Measurements from ENCODE around the gene ADPRHL1.
"Not testable (repeated sequence)": the region's sequence is repeated elsewhere in the genome, so short reads cannot be mapped to it uniquely, and the experiment has no call there.

Gene ADPRHL1

GRCh38 chr13:113390874-113391497, 62.3 kb downstream of the ADPRHL1 start:
- no peak for TF ChIP-seq EZH2phosphoT487 (IDR thresholded peaks at IDR 0.05; ENCODE audit: borderline replicate concordance, low read length)
- TF ChIP-seq, protein P1, sequence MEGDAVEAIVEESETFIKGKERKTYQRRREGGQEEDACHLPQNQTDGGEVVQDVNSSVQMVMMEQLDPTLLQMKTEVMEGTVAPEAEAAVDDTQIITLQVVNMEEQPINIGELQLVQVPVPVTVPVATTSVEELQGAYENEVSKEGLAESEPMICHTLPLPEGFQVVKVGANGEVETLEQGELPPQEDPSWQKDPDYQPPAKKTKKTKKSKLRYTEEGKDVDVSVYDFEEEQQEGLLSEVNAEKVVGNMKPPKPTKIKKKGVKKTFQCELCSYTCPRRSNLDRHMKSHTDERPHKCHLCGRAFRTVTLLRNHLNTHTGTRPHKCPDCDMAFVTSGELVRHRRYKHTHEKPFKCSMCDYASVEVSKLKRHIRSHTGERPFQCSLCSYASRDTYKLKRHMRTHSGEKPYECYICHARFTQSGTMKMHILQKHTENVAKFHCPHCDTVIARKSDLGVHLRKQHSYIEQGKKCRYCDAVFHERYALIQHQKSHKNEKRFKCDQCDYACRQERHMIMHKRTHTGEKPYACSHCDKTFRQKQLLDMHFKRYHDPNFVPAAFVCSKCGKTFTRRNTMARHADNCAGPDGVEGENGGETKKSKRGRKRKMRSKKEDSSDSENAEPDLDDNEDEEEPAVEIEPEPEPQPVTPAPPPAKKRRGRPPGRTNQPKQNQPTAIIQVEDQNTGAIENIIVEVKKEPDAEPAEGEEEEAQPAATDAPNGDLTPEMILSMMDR (IDR thresholded peaks at IDR 0.05; ENCODE audit: low read depth, low read length, poor library complexity, severe bottlenecking): no peak
- no peak overlapping the region for H3K4me2 ChIP-seq (ENCODE audit: low read length)
- no peaks in the 10 kb centered on the region for H3K36me3 ChIP-seq (ENCODE audit: control insufficient read depth, low read length)
- peaks cover 9% of the 10 kb centered on the region for H3K79me2 ChIP-seq (ENCODE audit: control insufficient read depth, low read length)
- no peaks in the 10 kb centered on the region for H3K27me3 ChIP-seq (ENCODE audit: control insufficient read depth, low read length)
- H3K4me1 ChIP-seq (ENCODE audit: control insufficient read depth, low read length): peaks cover 18% of the 10 kb centered on the region
- H3K4me3 ChIP-seq (ENCODE audit: low read length): no peak overlapping the region
- H4K20me1 ChIP-seq (ENCODE audit: control insufficient read depth, insufficient read depth, low read depth, low read length): no peaks in the 10 kb centered on the region
- H3K9me3 ChIP-seq (ENCODE audit: control insufficient read depth, insufficient read depth, low read length): 0 out of 2 replicates have a peak, but pooled peaks cover 6% of the 10 kb centered on the region
- H3K27ac ChIP-seq (ENCODE audit: low read depth, low read length): no peak overlapping the region
- no peaks in the 10 kb centered on the region for H3F3A ChIP-seq (ENCODE audit: control insufficient read depth, insufficient read depth)
- no peaks in the 10 kb centered on the region for H3K9me2 ChIP-seq (replicated peaks; ENCODE audit: control insufficient read depth, low read length)

DNA sequence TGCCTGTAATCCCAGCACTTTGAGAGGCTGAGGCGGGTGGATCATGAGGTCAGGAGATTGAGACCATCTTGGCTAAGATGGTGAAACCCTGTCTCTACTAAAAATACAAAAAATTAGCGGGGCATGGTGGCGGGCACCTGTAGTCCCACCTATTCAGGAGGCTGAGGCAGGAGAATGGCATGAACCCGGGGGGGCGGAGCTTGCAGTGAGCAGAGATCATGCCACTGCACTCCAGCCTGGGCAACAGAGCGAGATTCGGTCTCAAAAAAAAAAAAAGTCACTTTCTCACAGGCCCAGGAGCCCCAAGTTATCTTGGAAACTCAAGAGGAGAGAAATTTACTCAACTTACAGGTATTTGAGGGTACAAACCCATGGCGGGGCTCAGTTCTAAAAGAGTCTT, 63.7 kb downstream of the ADPRHL1 start:
- H3K9me3 ChIP-seq (ENCODE audit: control insufficient read depth, insufficient read depth, low read length); H3K4me3 ChIP-seq (ENCODE audit: low read length); H4K20me1 ChIP-seq (ENCODE audit: control insufficient read depth, insufficient read depth, low read depth, low read length); H3F3A ChIP-seq (ENCODE audit: control insufficient read depth, insufficient read depth); H3K27me3 ChIP-seq (ENCODE audit: control insufficient read depth, low read length); H3K9me2 ChIP-seq (replicated peaks; ENCODE audit: control insufficient read depth, low read length); H3K27ac ChIP-seq (ENCODE audit: low read depth, low read length); H3K4me2 ChIP-seq (ENCODE audit: low read length); H3K36me3 ChIP-seq (ENCODE audit: control insufficient read depth, low read length); H3K79me2 ChIP-seq (ENCODE audit: control insufficient read depth, low read length): not testable (repeated sequence)
- peaks cover 17% of the 10 kb centered on the region for H3K4me1 ChIP-seq (ENCODE audit: control insufficient read depth, low read length)

GRCh38 chr13:113387396-113387795, 65.9 kb downstream of the ADPRHL1 start:
- no peaks in the 10 kb centered on the region for H4K20me1 ChIP-seq (ENCODE audit: control insufficient read depth, insufficient read depth, low read depth, low read length)
- H3K79me2 ChIP-seq (ENCODE audit: control insufficient read depth, low read length): no peaks in the 10 kb centered on the region
- no peaks in the 10 kb centered on the region; the same call in 1 of the 2 replicates for H3K27me3 ChIP-seq (ENCODE audit: control insufficient read depth, low read length)
- no peaks in the 10 kb centered on the region for H3F3A ChIP-seq (ENCODE audit: control insufficient read depth, insufficient read depth)
- no peaks in the 10 kb centered on the region for H3K4me1 ChIP-seq (ENCODE audit: control insufficient read depth, low read length)
- no peak overlapping the region for H3K27ac ChIP-seq (ENCODE audit: low read depth, low read length)
- H3K4me3 ChIP-seq (ENCODE audit: low read length): no peak overlapping the region
- TF ChIP-seq, protein P1 (IDR thresholded peaks at IDR 0.05; ENCODE audit: low read depth, low read length, poor library complexity, severe bottlenecking): no peak
- no peak for TF ChIP-seq EZH2phosphoT487 (IDR thresholded peaks at IDR 0.05; ENCODE audit: borderline replicate concordance, low read length)
- 0 out of 2 replicates have a peak, but pooled peaks cover 6% of the 10 kb centered on the region for H3K9me3 ChIP-seq (ENCODE audit: control insufficient read depth, insufficient read depth, low read length)
- H3K36me3 ChIP-seq (ENCODE audit: control insufficient read depth, low read length): no peaks in the 10 kb centered on the region
- no peak overlapping the region for H3K4me2 ChIP-seq (ENCODE audit: low read length)
- no peaks in the 10 kb centered on the region for H3K9me2 ChIP-seq (replicated peaks; ENCODE audit: control insufficient read depth, low read length)

GRCh38 chr13:113383089-113383488, 70.2 kb downstream of the ADPRHL1 start:
- no peaks in the 10 kb centered on the region for H3K36me3 ChIP-seq (ENCODE audit: control insufficient read depth, low read length)
- no peak overlapping the region for H3K27ac ChIP-seq (ENCODE audit: low read depth, low read length)
- TF ChIP-seq EZH2phosphoT487 (IDR thresholded peaks at IDR 0.05; ENCODE audit: borderline replicate concordance, low read length): no peak
- TF ChIP-seq, protein P1 (IDR thresholded peaks at IDR 0.05; ENCODE audit: low read depth, low read length, poor library complexity, severe bottlenecking): no peak
- H3K4me2 ChIP-seq (ENCODE audit: low read length): no peak overlapping the region
- H3K79me2 ChIP-seq (ENCODE audit: control insufficient read depth, low read length): no peaks in the 10 kb centered on the region
- no peaks in the 10 kb centered on the region for H3K4me1 ChIP-seq (ENCODE audit: control insufficient read depth, low read length)
- H3K9me3 ChIP-seq (ENCODE audit: control insufficient read depth, insufficient read depth, low read length): 0 out of 2 replicates have a peak, but pooled peaks cover 6% of the 10 kb centered on the region
- H4K20me1 ChIP-seq (ENCODE audit: control insufficient read depth, insufficient read depth, low read depth, low read length): no peaks in the 10 kb centered on the region
- H3K4me3 ChIP-seq (ENCODE audit: low read length): no peak overlapping the region
- no peaks in the 10 kb centered on the region for H3K9me2 ChIP-seq (replicated peaks; ENCODE audit: control insufficient read depth, low read length)
- H3F3A ChIP-seq (ENCODE audit: control insufficient read depth, insufficient read depth): no peaks in the 10 kb centered on the region
- H3K27me3 ChIP-seq (ENCODE audit: control insufficient read depth, low read length): no peaks in the 10 kb centered on the region; the same call in 1 of the 2 replicates

DNA sequence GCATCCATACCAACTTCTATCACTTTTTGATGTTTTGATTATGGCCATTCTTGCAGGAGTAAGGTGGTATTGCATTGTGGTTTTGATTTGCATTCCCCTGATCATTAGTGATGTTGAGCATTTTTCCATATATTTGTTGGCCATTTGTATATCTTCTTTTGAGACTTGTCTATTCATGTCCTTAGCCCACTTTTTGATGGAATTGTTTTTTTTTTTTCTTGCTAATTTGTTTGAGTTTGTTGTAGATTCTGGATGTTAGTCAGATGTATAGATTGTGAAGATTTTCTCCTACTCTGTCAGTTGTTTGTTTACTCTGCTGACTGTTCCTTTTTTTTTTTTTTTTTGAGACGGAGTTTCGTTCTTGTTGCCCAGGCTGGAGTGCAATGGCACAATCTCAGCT, 70.7 kb downstream of the ADPRHL1 start:
- H4K20me1 ChIP-seq (ENCODE audit: control insufficient read depth, insufficient read depth, low read depth, low read length); H3K27ac ChIP-seq (ENCODE audit: low read depth, low read length); H3K9me3 ChIP-seq (ENCODE audit: control insufficient read depth, insufficient read depth, low read length); H3K4me2 ChIP-seq (ENCODE audit: low read length); H3K4me3 ChIP-seq (ENCODE audit: low read length); H3F3A ChIP-seq (ENCODE audit: control insufficient read depth, insufficient read depth); H3K4me1 ChIP-seq (ENCODE audit: control insufficient read depth, low read length); H3K79me2 ChIP-seq (ENCODE audit: control insufficient read depth, low read length); H3K36me3 ChIP-seq (ENCODE audit: control insufficient read depth, low read length); H3K27me3 ChIP-seq (ENCODE audit: control insufficient read depth, low read length); H3K9me2 ChIP-seq (replicated peaks; ENCODE audit: control insufficient read depth, low read length): not testable (repeated sequence)
